Thyroid gland (tissue), 4 donors: ENCODE results near the gene CCNJL.

Experiments used
- POLR2A ChIP-seq, 2 donors: fragments of 450-650 bp; IDR thresholded peaks; one replicate each; pipeline ENCODE4 v1.6.1; 2017; ENCODE audit warnings: antibody characterized with exemption in 2 of 2, mild to moderate bottlenecking in 2 of 2, moderate library complexity in 1 of 2
- TF ChIP-seq, protein P1 (sequence below), 6 experiments: fragments of 200-600 bp in 3 of 6; fragments of 450-650 bp in 3 of 6; sonication (generic) in 3 of 6; IDR thresholded peaks; one replicate each; pipeline ENCODE4 v1.5.1; 2016 to 2019; ENCODE audit warnings: antibody characterized with exemption in 6 of 6, mild to moderate bottlenecking in 2 of 6, inconsistent platforms in 1 of 6, moderate library complexity in 1 of 6

- TF ChIP-seq, protein P1, sequence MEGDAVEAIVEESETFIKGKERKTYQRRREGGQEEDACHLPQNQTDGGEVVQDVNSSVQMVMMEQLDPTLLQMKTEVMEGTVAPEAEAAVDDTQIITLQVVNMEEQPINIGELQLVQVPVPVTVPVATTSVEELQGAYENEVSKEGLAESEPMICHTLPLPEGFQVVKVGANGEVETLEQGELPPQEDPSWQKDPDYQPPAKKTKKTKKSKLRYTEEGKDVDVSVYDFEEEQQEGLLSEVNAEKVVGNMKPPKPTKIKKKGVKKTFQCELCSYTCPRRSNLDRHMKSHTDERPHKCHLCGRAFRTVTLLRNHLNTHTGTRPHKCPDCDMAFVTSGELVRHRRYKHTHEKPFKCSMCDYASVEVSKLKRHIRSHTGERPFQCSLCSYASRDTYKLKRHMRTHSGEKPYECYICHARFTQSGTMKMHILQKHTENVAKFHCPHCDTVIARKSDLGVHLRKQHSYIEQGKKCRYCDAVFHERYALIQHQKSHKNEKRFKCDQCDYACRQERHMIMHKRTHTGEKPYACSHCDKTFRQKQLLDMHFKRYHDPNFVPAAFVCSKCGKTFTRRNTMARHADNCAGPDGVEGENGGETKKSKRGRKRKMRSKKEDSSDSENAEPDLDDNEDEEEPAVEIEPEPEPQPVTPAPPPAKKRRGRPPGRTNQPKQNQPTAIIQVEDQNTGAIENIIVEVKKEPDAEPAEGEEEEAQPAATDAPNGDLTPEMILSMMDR (IDR thresholded peaks at IDR 0.05): no peak
- TF ChIP-seq POLR2A (IDR thresholded peaks at IDR 0.05): no peak
Observed at GRCh38 chr5:160327818-160328217, 15.5 kb upstream of the CCNJL start.
